RPMI8226 (cell line): ENCODE measurements around the gene BLVRB.
A peak's percentile ranks its signal among the peaks of the same experiment; 100 is the strongest.
"Not testable (repeated sequence)": the region's sequence is repeated elsewhere in the genome, so short reads cannot be mapped to it uniquely, and the experiment has no call there.

Source experiments
- DNase-seq: peaks from one replicate; pipeline ENCODE4 v3.0.0-alpha.2; 2015

The BLVRB gene

GRCh38 chr19:40475878-40476644 lies 10.5 kb upstream of the BLVRB start:
- not testable (repeated sequence) for DNase-seq

- DNase-seq = no peak
These were observed 9.2 kb upstream of the BLVRB start for GRCh38 chr19:40474737-40475136.

GRCh38 chr19:40472516-40472915 lies 7.0 kb upstream of the BLVRB start:
- DNase-seq = no peak

GRCh38 chr19:40471111-40471510 lies 5.6 kb upstream of the BLVRB start:
- no peak for DNase-seq

GRCh38 chr19:40469011-40469410 lies 3.5 kb upstream of the BLVRB start:
- no peak for DNase-seq

GRCh38 chr19:40466985-40467734 lies 1.6 kb upstream of the BLVRB start, which contains the start of gene SPTBN4:
SPTBN4 (plus strand) TSS chr19:40467001; CDS start chr19:40472622, 5,621 bp downstream.
- DNase-seq = no peak

GRCh38 chr19:40466219-40466984 lies 857 bp upstream of the BLVRB start:
- DNase-seq = no peak

GRCh38 chr19:40465025-40465556 lies 454 bp downstream of the BLVRB start:
- peak; percentile 45 for DNase-seq

- peak; percentile 80 for DNase-seq
These were observed 1.2 kb downstream of the BLVRB start for GRCh38 chr19:40464059-40465024.

- not testable (repeated sequence) for DNase-seq
These were observed 1.9 kb downstream of the BLVRB start for GRCh38 chr19:40463587-40464037.

GRCh38 chr19:40461669-40462221 lies 3.8 kb downstream of the BLVRB start:
- peak; percentile 80 for DNase-seq

- no peak for DNase-seq
These were observed 5.4 kb downstream of the BLVRB start for GRCh38 chr19:40460185-40460584.

GRCh38 chr19:40458597-40458974 lies 7.0 kb downstream of the BLVRB start:
- DNase-seq = no peak

GRCh38 chr19:40457953-40458596 lies 7.5 kb downstream of the BLVRB start:
- DNase-seq = no peak

- DNase-seq = no peak
These were observed 8.5 kb downstream of the BLVRB start for GRCh38 chr19:40457048-40457447.

- DNase-seq = not testable (repeated sequence)
These were observed 11.6 kb downstream of the BLVRB start for GRCh38 chr19:40453943-40454342.

- no peak for DNase-seq
These were observed 12.3 kb downstream of the BLVRB start for GRCh38 chr19:40453151-40453735.

- no peak for DNase-seq
These were observed 13.5 kb downstream of the BLVRB start for GRCh38 chr19:40452016-40452415.

- no peak for DNase-seq
These were observed 14.9 kb downstream of the BLVRB start for GRCh38 chr19:40450664-40451063.

- DNase-seq = no peak
These were observed 16.0 kb downstream of the BLVRB start for GRCh38 chr19:40449506-40449905.
